Natural killer cell treated with Interleukin-12 subunit alpha and Interleukin-12 subunit beta and Interleukin-15 and Interleukin-18, amount 100 ng/mL, for 72 hours (primary cell): ENCODE measurements around the gene KNG1. TPM values are rescaled to one million over a fixed set of nuclear protein-coding genes. Genes with fewer than 3 reads are reported as not detected.
A peak's percentile ranks its signal among the peaks of the same experiment; 100 is the strongest.
"Not testable (repeated sequence)": the region's sequence is repeated elsewhere in the genome, so short reads cannot be mapped to it uniquely, and the experiment has no call there.

Experiments used
- ATAC-seq, 2 donors: fragments of 150-1000 bp; cut with Tn5 transposase in 1 of 2; sonication (Bioruptor Pico), chemical (Tn5 transposase) in 1 of 2; 2 replicates each; pipeline ENCODE4 v1.10.0; 2021
- DNase-seq: peaks from one replicate; pipeline ENCODE4 v3.0.0; 2022; ENCODE audit warnings: low spot score
- H3K27ac Mint-ChIP-seq, 2 donors: 1 replicate in 1 of 2; 2 replicates in 1 of 2; pipeline ENCODE4 v1.8.0; 2022; ENCODE audit warnings: mixed read lengths in 2 of 2, mild to moderate bottlenecking in 1 of 2, moderate library complexity in 1 of 2
- H3K27me3 Mint-ChIP-seq, 2 donors: 1 replicate in 1 of 2; 2 replicates in 1 of 2; pipeline ENCODE4 v1.8.0; 2022; ENCODE audit warnings: mixed read lengths in 2 of 2
- H3K36me3 Mint-ChIP-seq: one replicate; pipeline ENCODE4 v1.8.0; 2022; ENCODE audit warnings: mixed read lengths
- H3K4me1 Mint-ChIP-seq, 2 donors: 1 replicate in 1 of 2; 2 replicates in 1 of 2; pipeline ENCODE4 v1.8.0; 2022; ENCODE audit warnings: low read depth in 2 of 2, mixed read lengths in 2 of 2, mild to moderate bottlenecking in 1 of 2
- H3K4me3 Mint-ChIP-seq: one replicate; pipeline ENCODE4 v1.8.0; 2022; ENCODE audit warnings: mixed read lengths
- H3K9me3 Mint-ChIP-seq: 2 replicates; pipeline ENCODE4 v1.8.0; 2022; ENCODE audit warnings: mixed read lengths
- total RNA-seq, 2 donors: library from RNA; stranded (reverse); gene quantifications; one replicate each; pipeline ENCODE4 v1.2.3, GENCODE V29; 2022

KNG1 gene
- total RNA-seq, 2 donors from 2014 or later, result not detected

DNA sequence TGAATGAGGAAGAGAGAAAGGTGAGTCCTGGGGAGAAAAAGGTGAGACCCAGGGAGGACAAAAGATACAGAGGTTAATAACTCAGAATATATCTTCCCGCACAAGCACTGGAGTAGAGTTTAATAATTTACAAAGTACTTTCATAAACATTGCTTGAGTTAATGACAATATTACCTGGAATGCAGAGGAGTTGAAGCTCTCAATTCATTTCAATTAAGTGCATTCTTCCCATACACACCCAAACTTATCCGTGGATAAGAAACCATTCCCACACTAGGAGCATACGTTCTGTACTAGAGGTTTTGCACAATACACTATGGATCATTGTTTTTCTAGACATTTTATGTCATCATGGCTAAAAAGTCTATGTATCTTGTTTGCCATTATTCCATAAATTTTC is 23.3 kb upstream of the KNG1 start:
- Mint-ChIP-seq H3K36me3 (no peaks in the 10 kb centered on the region), H3K4me3 (no peak overlapping the region), H3K27ac (peak overlapping the region in 1 of 2 donors; percentile 17), H3K4me1 (peaks cover 11 to 12% of the 10 kb centered on the region in 2 donors), H3K27me3 (peaks cover 22 to 48% of the 10 kb centered on the region in 2 donors), H3K9me3 (no peaks in the 10 kb centered on the region)
- ATAC-seq, result no peak
- DNase-seq, result no peak

DNA sequence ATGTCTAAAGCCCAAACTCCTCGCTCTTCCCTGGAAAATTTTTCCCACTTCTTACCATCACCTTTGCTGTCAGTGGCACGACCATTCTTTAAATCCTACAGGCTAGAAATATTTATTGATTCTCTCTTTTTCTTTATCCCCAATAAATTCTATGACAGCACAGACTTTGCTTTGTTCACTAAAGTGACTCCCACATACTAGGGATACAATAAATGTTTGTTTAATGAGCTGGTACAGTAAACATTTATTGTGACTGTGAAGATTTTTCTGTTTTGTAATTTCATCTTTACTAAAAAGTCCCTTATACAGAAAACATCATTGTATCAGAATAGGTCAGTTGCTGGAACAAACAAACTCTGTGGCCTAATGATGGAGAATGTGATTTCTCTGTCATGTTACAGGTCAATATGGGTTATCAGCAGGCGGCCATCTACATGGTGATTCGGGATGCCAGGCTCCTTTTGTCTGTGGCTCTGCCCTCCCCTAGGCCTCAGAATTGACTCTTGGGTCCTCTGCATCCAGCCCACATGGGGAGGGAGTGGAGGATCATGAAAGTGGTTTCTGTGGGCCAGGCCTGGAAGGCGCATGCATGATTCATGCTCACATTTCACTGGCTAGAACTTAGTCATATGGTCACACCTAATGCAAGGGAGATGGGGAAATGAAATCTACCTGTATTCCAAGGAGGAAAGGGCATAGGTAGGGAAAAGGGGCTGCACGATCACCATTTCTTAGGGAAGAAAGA is 22.7 kb upstream of the KNG1 start:
- ATAC-seq (no peak), DNase-seq (no peak)
- Mint-ChIP-seq H3K9me3 (no peaks in the 10 kb centered on the region), H3K4me1 (peaks cover 11 to 12% of the 10 kb centered on the region in 2 donors), H3K4me3 (no peak overlapping the region), H3K36me3 (no peaks in the 10 kb centered on the region), H3K27ac (no peak overlapping the region), H3K27me3 (peaks cover 21 to 48% of the 10 kb centered on the region in 2 donors)

DNA sequence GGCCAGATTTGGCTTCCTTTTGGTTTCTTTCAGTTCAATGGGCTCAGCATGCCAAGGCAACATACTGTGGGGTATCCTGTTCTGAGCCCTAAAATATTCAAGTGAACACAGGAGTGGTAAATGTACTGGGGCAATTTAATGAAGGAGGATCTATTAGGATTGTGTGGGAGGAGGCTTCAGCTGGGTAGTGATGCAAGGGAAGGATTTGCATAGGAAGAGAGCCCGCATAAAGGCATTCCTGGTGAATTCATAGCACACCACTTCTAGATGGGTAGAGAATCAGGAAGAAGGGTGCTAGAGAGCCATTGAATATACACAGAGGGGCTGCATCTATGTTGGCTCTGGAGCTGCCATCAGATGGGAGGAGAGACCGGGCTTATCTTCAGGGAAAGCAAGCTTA is 20.6 kb upstream of the KNG1 start:
- H3K4me1 Mint-ChIP-seq, result peaks cover 8 to 12% of the 10 kb centered on the region in 2 donors
- ATAC-seq (no peak), DNase-seq (no peak)
- H3K27me3 Mint-ChIP-seq, result peaks cover 17 to 31% of the 10 kb centered on the region in 2 donors
- no peak overlapping the region for H3K27ac Mint-ChIP-seq
- H3K4me3 Mint-ChIP-seq, result no peak overlapping the region
- no peaks in the 10 kb centered on the region for H3K9me3 Mint-ChIP-seq
- no peaks in the 10 kb centered on the region for H3K36me3 Mint-ChIP-seq

- Mint-ChIP-seq H3K4me3 (no peak overlapping the region), H3K36me3 (no peaks in the 10 kb centered on the region), H3K27ac (no peak overlapping the region), H3K4me1 (peaks cover 0 to 5% of the 10 kb centered on the region in 2 donors), H3K27me3 (peaks cover 19 to 28% of the 10 kb centered on the region in 2 donors), H3K9me3 (no peaks in the 10 kb centered on the region)
- DNase-seq (no peak), ATAC-seq (no peak)
These were observed 19.6 kb upstream of the KNG1 start for GRCh38 chr3:186697510-186697909.

DNA sequence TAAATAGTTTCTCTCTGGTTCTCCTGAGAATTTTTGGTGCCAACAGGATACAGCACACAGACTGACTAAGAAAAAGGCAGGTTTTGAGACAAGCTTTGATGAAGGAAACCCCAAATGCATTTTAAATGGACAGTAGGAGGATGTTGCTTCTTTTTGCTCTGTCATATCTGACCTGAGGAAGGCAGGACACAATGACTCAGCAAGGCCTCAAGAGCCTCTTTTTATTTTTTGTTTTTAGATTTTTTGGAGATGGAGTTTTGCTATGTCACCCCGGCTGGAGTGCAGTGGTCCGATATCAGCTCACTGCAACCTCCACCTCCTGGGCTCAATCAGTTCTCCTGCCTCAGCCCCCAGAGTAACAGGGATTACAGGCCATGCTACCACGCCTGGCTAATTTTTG is 16.9 kb upstream of the KNG1 start:
- Mint-ChIP-seq H3K27me3 (peaks cover 20 to 21% of the 10 kb centered on the region in 2 donors), H3K4me3 (peak overlapping the region; percentile 9), H3K9me3 (no peaks in the 10 kb centered on the region), H3K27ac (no peak overlapping the region), H3K36me3 (no peaks in the 10 kb centered on the region), H3K4me1 (peaks cover 0 to 5% of the 10 kb centered on the region in 2 donors)
- no peak for DNase-seq
- peak; percentile 55 to 89 for ATAC-seq

DNA sequence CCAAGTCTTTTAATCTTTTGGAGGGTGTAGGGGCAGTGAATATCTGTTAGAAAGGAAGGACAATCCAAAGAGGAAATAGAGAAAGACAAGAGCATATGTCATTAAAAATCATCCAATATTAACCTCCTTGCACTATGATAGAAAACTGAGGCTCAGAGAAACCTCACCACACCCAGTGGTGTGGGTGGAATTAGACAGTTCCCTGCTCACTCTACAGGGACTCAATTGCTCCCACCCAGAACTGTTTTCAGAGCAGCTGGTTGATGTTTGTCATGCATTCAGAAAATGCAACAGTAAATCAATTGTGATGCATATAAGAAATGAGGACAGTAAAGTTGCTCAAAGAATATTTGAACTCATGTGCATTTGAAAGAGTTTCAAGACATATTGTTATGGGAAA is 14.7 kb upstream of the KNG1 start:
- H3K4me1 Mint-ChIP-seq, result peaks cover 12 to 18% of the 10 kb centered on the region in 2 donors
- DNase-seq, H3K36me3 Mint-ChIP-seq, H3K9me3 Mint-ChIP-seq, ATAC-seq, H3K27ac Mint-ChIP-seq, H3K4me3 Mint-ChIP-seq: not testable (repeated sequence)
- H3K27me3 Mint-ChIP-seq, result peaks cover 35 to 38% of the 10 kb centered on the region in 2 donors

DNA sequence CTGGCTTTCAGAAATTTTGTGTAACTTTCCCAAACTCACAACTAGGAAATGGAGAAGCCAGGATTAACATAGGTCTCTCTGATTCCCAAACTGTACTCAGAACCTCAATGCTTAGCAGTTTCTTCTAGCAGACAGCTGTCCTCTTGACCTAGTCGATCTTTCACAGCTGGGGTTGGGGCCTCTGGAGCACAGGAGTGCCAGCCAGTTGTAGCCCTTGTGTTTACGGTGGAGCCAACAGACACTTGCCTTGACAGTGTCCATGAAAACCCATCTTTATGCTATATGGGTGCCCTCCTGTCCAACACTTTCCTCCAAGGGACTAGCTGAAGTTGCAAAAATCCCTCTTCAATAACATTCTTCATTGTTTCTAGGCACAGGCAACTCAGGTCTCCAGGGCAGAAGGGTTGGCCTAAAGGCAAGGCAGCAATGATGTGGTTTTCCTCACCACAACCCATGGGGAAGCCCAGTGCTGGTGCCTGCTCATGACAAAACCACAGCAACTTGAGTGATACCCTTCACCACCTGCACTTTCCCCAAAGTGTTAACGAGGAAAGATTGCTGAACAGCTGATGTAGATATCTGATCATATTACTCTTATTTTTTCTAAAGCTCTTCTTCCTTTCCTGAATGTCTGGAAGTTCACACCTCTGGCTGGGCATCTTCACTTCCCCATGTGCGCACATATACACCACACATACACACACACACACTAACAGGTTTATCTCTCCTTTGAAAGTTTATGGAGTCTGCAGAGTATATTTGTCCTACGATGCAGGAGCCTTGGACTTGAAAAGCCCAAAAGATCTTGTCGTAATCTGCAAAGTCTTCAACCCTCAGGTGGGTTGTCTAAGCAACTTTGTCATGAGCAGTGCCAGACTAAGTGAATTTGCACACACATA is 11.0 kb upstream of the KNG1 start:
- peak; percentile 84 for DNase-seq
- Mint-ChIP-seq H3K4me1 (peaks cover 12 to 18% of the 10 kb centered on the region in 2 donors), H3K27ac (peak overlapping the region in 1 of 2 donors; percentile 36), H3K4me3 (peak overlapping the region; percentile 16), H3K9me3 (no peaks in the 10 kb centered on the region), H3K36me3 (no peaks in the 10 kb centered on the region), H3K27me3 (peaks cover 52 to 59% of the 10 kb centered on the region in 2 donors)
- peak; percentile 98 for ATAC-seq

- no peak for ATAC-seq
- H3K27me3 Mint-ChIP-seq, result peaks cover 56 to 73% of the 10 kb centered on the region in 2 donors
- H3K4me1 Mint-ChIP-seq, result peaks cover 12 to 18% of the 10 kb centered on the region in 2 donors
- DNase-seq, result no peak
- H3K36me3 Mint-ChIP-seq, result no peaks in the 10 kb centered on the region
- H3K9me3 Mint-ChIP-seq, result no peaks in the 10 kb centered on the region
- H3K27ac Mint-ChIP-seq, result peak overlapping the region in 1 of 2 donors; percentile 11
- H3K4me3 Mint-ChIP-seq, result no peak overlapping the region
These were observed 8.0 kb upstream of the KNG1 start for GRCh38 chr3:186708983-186709679.

DNA sequence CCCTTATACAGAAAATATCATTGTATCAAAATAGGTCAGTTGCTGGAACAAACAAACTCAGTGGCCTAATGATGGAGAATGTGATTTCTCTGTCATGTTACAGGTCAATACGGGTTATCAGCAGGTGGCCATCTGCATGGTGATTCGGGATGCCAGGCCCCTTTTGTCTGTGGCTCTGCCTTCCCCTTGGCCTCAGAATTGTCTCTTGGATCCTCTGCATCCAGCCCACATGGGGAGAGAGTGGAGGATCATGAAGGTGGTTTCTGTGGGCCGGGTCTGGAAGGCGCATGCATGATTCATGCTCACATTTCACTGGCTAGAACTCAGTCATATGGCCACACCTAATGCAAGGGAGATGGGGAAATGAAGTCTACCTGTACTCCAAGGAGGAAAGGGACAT is 6.5 kb upstream of the KNG1 start:
- Mint-ChIP-seq H3K4me1 (peaks cover 11 to 17% of the 10 kb centered on the region in 2 donors), H3K27me3 (peaks cover 54 to 65% of the 10 kb centered on the region in 2 donors)
- H3K9me3 Mint-ChIP-seq, DNase-seq, ATAC-seq, H3K27ac Mint-ChIP-seq, H3K4me3 Mint-ChIP-seq, H3K36me3 Mint-ChIP-seq: not testable (repeated sequence)

DNA sequence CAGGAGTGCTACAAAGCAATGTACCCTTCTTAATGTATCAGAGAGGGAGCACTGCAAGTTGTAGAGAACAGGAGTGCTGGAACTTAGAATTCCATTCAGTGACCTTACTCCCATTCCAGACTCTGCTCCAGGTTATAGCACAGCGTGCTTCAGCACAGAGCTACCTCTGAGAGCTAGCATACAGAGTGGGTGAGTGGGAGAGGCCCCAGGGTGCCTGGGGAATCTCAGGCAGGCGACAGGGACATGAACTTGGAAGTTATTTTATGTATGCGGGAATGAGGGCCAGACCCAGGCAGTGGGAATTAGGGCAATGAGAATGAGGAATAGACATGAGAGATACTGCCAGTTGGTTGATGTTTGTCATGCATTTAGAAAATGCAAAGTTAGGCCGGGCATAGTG is 3.7 kb upstream of the KNG1 start:
- Mint-ChIP-seq H3K36me3 (no peaks in the 10 kb centered on the region), H3K27me3 (peaks cover 37 to 42% of the 10 kb centered on the region in 2 donors), H3K27ac (no peak overlapping the region), H3K9me3 (no peaks in the 10 kb centered on the region), H3K4me1 (peaks cover 0 to 5% of the 10 kb centered on the region in 2 donors), H3K4me3 (no peak overlapping the region)
- ATAC-seq (no peak), DNase-seq (no peak)

DNA sequence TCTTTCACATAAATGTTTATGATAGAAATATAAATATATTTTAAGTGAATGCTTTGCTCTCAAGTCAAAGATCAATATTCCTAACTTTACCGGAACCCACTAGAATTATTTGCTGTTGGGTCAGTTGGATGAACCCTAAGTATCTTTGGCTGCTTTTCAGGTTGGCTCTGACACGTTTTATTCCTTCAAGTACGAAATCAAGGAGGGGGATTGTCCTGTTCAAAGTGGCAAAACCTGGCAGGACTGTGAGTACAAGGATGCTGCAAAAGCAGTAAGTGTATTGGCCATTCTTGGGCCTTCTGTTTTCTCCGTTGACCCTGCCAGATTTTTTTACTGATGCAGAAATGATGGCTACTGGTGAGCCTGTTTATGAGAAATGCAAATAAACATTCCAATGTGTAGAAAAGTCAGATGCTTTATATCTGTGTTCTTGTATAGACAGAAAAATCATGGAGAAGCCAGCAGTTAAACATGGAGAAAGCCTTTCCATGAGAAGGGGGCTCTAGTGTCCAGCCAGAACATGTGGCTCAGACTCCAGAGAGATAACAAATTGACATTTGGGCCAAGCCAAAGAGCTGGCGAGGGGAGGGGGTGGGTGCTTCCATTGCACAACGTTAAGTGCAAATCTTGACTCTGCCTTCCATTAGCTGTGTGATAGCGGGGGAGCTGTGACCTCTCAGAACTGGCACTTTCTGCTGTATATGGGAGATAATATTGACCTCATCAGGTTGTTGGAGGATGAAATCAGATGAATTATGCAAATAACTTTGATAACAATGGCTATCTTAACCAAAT is 3.0 kb downstream of the KNG1 start:
- Mint-ChIP-seq H3K4me3 (no peak overlapping the region), H3K27ac (no peak overlapping the region)
- ATAC-seq, result no peak

GRCh38 chr3:186722457-186722856 is 5.3 kb downstream of the KNG1 start:
- Mint-ChIP-seq H3K27ac (no peak overlapping the region), H3K36me3 (no peaks in the 10 kb centered on the region), H3K4me3 (no peak overlapping the region), H3K4me1 (no peaks in the 10 kb centered on the region), H3K9me3 (no peaks in the 10 kb centered on the region), H3K27me3 (peaks cover 11 to 23% of the 10 kb centered on the region in 2 donors)
- DNase-seq (no peak), ATAC-seq (no peak)

More for the DNA sequence above, 3.0 kb downstream of the KNG1 start:
- Mint-ChIP-seq H3K4me1 (no peaks in the 10 kb centered on the region), H3K9me3 (no peaks in the 10 kb centered on the region), H3K36me3 (no peaks in the 10 kb centered on the region), H3K27me3 (peaks cover 10 to 25% of the 10 kb centered on the region in 2 donors)
- DNase-seq, result no peak

- Mint-ChIP-seq H3K27me3 (peaks cover 11 to 25% of the 10 kb centered on the region in 2 donors), H3K4me3 (no peak overlapping the region), H3K27ac (no peak overlapping the region), H3K4me1 (no peaks in the 10 kb centered on the region), H3K9me3 (no peaks in the 10 kb centered on the region), H3K36me3 (no peaks in the 10 kb centered on the region)
- no peak for DNase-seq
- ATAC-seq, result no peak
These were observed 7.8 kb downstream of the KNG1 start for GRCh38 chr3:186724911-186725310.
